Measurements from ENCODE around the gene ACTG1. TPM values are rescaled to one million over a fixed set of nuclear protein-coding genes. Genes with fewer than 3 reads are reported as not detected.

ACTG1 gene
- total and polyA plus RNA-seq, 11 donors, result 149 to 1,653 (median 423) TPM

DNA sequence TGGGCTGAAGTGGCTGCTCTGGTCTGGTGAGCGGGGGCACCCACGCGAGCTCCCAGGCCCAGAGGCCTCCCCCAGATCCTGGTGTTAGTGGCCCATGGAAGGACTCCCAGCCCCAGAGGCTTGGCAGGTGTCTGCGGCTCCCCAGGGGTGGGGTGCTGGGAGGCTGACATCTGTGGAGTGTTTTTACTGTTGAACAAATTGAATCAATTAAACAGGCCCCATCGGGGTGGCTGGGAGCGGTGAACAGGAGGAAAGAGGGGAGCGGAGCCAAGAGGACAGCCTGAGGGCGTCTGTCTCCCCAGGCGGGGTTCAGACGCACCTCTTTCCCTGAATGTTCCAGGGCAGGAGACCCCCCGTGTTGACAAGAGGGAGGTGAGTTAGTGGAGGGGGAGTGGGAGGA lies 29.9 kb downstream of the ACTG1 start:
- ATAC-seq, result no peak
- peaks cover 0 to 8% (median 0%) of the 10 kb centered on the region in 9 donors for H3K27me3 ChIP-seq
- H3K27ac ChIP-seq, result peak overlapping the region in 8 of 12 donors; percentile 3 to 62 (median 38)
- H3K36me3 ChIP-seq, result no peaks in the 10 kb centered on the region
- peaks cover 0 to 59% (median 44%) of the 10 kb centered on the region in 12 donors for H3K4me1 ChIP-seq
- WGBS, 4 donors, result 58 to 74% (median 63%) methylated on average over 11 of the region's 11 CpGs
- no peak for DNase-seq
- H3K9me3 ChIP-seq, result no peaks in the 10 kb centered on the region
- H3K4me3 ChIP-seq, result no peak overlapping the region
- no peak for TF ChIP-seq POLR2A (IDR thresholded peaks at IDR 0.05)
- TF ChIP-seq, protein P1, sequence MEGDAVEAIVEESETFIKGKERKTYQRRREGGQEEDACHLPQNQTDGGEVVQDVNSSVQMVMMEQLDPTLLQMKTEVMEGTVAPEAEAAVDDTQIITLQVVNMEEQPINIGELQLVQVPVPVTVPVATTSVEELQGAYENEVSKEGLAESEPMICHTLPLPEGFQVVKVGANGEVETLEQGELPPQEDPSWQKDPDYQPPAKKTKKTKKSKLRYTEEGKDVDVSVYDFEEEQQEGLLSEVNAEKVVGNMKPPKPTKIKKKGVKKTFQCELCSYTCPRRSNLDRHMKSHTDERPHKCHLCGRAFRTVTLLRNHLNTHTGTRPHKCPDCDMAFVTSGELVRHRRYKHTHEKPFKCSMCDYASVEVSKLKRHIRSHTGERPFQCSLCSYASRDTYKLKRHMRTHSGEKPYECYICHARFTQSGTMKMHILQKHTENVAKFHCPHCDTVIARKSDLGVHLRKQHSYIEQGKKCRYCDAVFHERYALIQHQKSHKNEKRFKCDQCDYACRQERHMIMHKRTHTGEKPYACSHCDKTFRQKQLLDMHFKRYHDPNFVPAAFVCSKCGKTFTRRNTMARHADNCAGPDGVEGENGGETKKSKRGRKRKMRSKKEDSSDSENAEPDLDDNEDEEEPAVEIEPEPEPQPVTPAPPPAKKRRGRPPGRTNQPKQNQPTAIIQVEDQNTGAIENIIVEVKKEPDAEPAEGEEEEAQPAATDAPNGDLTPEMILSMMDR (IDR thresholded peaks at IDR 0.05), result no peak
- intact Hi-C loops (cut with DNase I), result loop anchor here (2.0 to 10.0 kb wide), 11 partner anchors 55 to 340 kb away; partner anchors contain the start of genes SLC38A10 (in 3 of the 10) and BAHCC1 (in 1 of the 10)

DNA sequence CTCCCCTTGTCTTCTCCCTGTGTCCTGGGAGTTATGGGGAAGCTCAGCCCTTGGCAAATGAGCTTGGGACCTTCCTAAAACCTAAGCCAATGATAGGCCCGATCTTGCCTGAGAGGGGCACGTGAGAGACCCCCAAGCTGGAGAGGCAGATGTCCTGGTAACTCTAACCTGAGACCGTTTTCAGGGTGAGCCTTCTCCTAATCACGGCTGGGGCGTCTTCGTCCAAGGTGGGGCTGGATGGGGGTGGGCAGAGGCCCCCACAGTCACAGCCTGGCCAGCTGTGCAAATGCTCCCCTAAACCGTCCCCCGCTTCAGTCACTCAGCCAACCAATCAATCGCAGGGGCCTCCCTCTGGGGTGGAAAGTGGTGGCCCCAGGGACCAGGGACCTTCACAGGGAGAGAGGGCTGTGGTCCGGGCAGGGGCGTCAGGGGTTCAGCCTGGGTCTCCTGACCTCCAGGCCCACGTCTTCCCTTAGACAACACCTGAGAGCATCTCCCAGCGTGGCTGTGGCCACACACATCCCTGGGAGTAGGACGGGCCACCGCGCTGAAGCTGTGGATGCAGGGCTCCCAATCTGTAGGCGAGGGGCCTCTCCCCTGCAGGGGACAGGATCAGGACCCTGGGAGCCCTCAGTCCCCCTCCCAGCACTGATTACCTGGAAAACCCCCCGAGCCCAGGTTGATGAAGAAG lies 30.6 kb downstream of the ACTG1 start:
- Histone ChIP-seq H3K9me3 (no peaks in the 10 kb centered on the region), H3K4me3 (peak overlapping the region in 11 of 12 donors; percentile 38 to 67 (median 59)), H3K36me3 (no peaks in the 10 kb centered on the region), H3K27me3 (peaks cover 0 to 8% (median 0%) of the 10 kb centered on the region in 9 donors), H3K27ac (peak overlapping the region in 6 of 12 donors; percentile 22 to 63 (median 52)), H3K4me1 (peaks cover 0 to 52% (median 39%) of the 10 kb centered on the region in 12 donors)
- 69 to 81% (median 72%) methylated on average over 10 to 18 of the region's 18 CpGs for WGBS, 4 donors
- DNase-seq (no peak), ATAC-seq (no peak)
- intact Hi-C loops (cut with DNase I), result loop anchor here (2.0 to 10.0 kb wide), 13 partner anchors 55 to 340 kb away; partner anchors contain the start of genes SLC38A10 (in 3 of the 10) and BAHCC1 (in 2 of the 10)
- TF ChIP-seq, protein P1 (IDR thresholded peaks at IDR 0.05), result no peak
- TF ChIP-seq POLR2A (IDR thresholded peaks at IDR 0.05), result no peak

DNA sequence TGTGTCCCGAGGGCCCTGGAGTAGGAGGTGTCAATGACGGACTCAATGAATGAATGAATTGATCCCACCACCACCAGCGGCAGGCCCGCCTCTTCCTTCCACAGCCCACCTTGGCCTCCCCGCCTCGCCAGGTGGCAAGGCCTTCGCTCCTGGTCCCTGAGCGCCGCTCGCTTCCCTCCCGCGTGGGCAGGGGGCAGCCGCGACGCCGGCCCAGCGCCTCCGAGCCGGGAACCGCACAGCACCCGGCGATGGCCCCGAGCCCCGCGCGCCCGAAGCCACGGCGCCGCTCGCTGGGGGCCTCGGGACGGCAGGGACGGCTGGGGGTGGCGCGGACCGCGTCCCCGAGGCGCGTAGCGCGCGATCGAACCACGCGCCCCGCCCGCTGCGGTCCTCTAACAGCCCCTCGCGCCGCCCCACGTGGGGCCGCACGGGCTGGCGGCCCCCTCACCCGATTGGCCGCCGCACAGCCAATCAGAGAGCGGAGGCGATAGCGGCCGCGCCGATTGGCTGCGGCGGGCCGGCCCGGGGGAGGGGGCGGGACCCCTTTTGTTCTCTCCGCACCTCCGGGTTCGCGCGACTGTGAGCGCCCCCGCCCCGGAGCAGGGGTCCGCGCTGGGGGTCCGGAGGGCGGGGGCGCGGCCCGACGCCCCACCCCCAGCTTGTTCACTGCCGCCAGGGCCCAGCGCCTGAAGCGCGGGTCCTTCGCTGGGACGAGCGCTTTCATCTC lies 31.4 kb downstream of the ACTG1 start:
- ATAC-seq (peak; percentile 38 to 85 (median 78)), DNase-seq (peak; percentile 84 to 89 (median 86))
- TF ChIP-seq, protein P1 (IDR thresholded peaks at IDR 0.05), result no peak
- no peak for TF ChIP-seq POLR2A (IDR thresholded peaks at IDR 0.05)
- Histone ChIP-seq H3K4me1 (peaks cover 0 to 52% (median 39%) of the 10 kb centered on the region in 12 donors), H3K4me3 (peak overlapping the region in 11 of 12 donors; percentile 38 to 67 (median 59)), H3K27ac (peak overlapping the region in 5 of 12 donors; percentile 22 to 63 (median 51)), H3K9me3 (no peaks in the 10 kb centered on the region), H3K36me3 (no peaks in the 10 kb centered on the region), H3K27me3 (peaks cover 0 to 8% (median 0%) of the 10 kb centered on the region in 9 donors)
- intact Hi-C loops (cut with DNase I), result loop anchor here (2.0 to 10.0 kb wide), 11 partner anchors 54 to 339 kb away; partner anchors contain the start of genes SLC38A10 (in 3 of the 10) and BAHCC1 (in 2 of the 10)
- WGBS, 4 donors, result 6 to 15% (median 9%) methylated on average over 38 to 94 of the region's 94 CpGs
